Endothelial cell of umbilical vein (primary cell): ENCODE results near the gene B3GALT5. TPM values are rescaled to one million over a fixed set of nuclear protein-coding genes. Genes with fewer than 3 reads are reported as not detected.

Source experiments
- BruUV-seq: library from RNA; stranded (reverse); fragments of 400-500 nt; replicated peaks from 2 replicates; lab custom pipeline; 2021; lab: Mats Ljungman, UMichigan
- CTCF ChIA-PET: fragments of 300-600, 350-600 bp; sonication (Branson Sonifier 250); formaldehyde crosslinking; loops from one replicate; lab custom pipeline; 2021; ENCODE audit warnings: antibody characterized with exemption, inconsistent platforms; lab: Charles Lee
- POLR2A ChIA-PET: fragments of 300-600, 350-600 bp; sonication (Branson Sonifier 250); formaldehyde crosslinking; loops from one replicate; lab custom pipeline; 2021; ENCODE audit warnings: antibody characterized with exemption, inconsistent platforms; lab: Charles Lee
- DNase-seq: peaks from one replicate; pipeline ENCODE4 v3.0.0-alpha.2; 2011; ENCODE audit warnings: low read depth, low spot score
- FAIRE-seq: peaks from 2 replicates; lab custom pipeline; 2011; peaks lifted over from hg19 to GRCh38; lab: Jason Lieb, UNC
- H2AFZ ChIP-seq: 2 replicates; pipeline ENCODE4 v1.6.0; 2012; ENCODE audit warnings: low read depth, low read length, control low read depth, inconsistent platforms
- H3K27ac ChIP-seq: 2 replicates; pipeline ENCODE4 v1.5.1; 2011; ENCODE audit warnings: low read depth, mild to moderate bottlenecking, control low read depth, low read length, moderate library complexity; ENCODE audit not compliant: insufficient read depth
- H3K27me3 ChIP-seq, 2 experiments: 2 replicates each; pipeline versions ENCODE4 v1.6.0 to v1.6.1; 2011; ENCODE audit warnings: low read length in 2 of 2, mixed read lengths in 1 of 2; ENCODE audit not compliant: control insufficient read depth in 2 of 2, insufficient read depth in 2 of 2
- H3K36me3 ChIP-seq, 2 experiments: 2 replicates in 1 of 2; 3 replicates in 1 of 2; pipeline ENCODE4 v1.5.1; 2011; ENCODE audit warnings: low read length in 2 of 2, mild to moderate bottlenecking in 1 of 2, moderate library complexity in 1 of 2; ENCODE audit not compliant: control insufficient read depth in 2 of 2, insufficient read depth in 2 of 2; ENCODE audit errors: extremely low read depth in 1 of 2
- H3K4me1 ChIP-seq: 3 replicates; pipeline ENCODE4 v1.5.1; 2011; ENCODE audit warnings: mild to moderate bottlenecking, low read length; ENCODE audit not compliant: control insufficient read depth, insufficient read depth; ENCODE audit errors: extremely low read depth
- H3K4me2 ChIP-seq: 2 replicates; pipeline ENCODE4 v1.6.1; 2011; ENCODE audit warnings: low read length, control low read depth, mixed read lengths; ENCODE audit not compliant: insufficient read depth
- H3K4me3 ChIP-seq, 3 experiments: fragments of 200-600 bp in 1 of 3; sonication (generic), shearing (Covaris generic) in 1 of 3; replicated peaks in 1 of 3; 2 replicates each; pipeline ENCODE4 v1.5.1; 2011 to 2016; ENCODE audit warnings: control low read depth in 3 of 3, low read length in 3 of 3, mild to moderate bottlenecking in 2 of 3, inconsistent platforms in 1 of 3, low read depth in 1 of 3, moderate library complexity in 1 of 3; ENCODE audit not compliant: insufficient read depth in 1 of 3
- H3K79me2 ChIP-seq: 2 replicates; pipeline ENCODE4 v1.6.0; 2012; ENCODE audit warnings: low read length, inconsistent platforms; ENCODE audit not compliant: control insufficient read depth, insufficient read depth
- H3K9ac ChIP-seq: replicated peaks from 2 replicates; pipeline ENCODE3; 2011; ENCODE audit warnings: low read length, control low read depth; ENCODE audit not compliant: insufficient read depth; ENCODE audit errors: extremely low read depth
- H3K9me1 ChIP-seq: replicated peaks from 3 replicates; pipeline ENCODE4 v1.6.0; 2011; ENCODE audit warnings: mild to moderate bottlenecking, low read length; ENCODE audit not compliant: control insufficient read depth, insufficient read depth; ENCODE audit errors: extremely low read depth
- H3K9me3 ChIP-seq: replicated peaks from 2 replicates; pipeline ENCODE4 v1.5.1; 2012; ENCODE audit warnings: low read length, inconsistent platforms; ENCODE audit not compliant: control insufficient read depth, insufficient read depth
- H4K20me1 ChIP-seq: replicated peaks from 2 replicates; pipeline ENCODE3; 2011; ENCODE audit warnings: mild to moderate bottlenecking, low read length; ENCODE audit not compliant: control insufficient read depth, insufficient read depth; ENCODE audit errors: extremely low read depth
- CTCF ChIP-seq, 2 donors: IDR thresholded peaks; 1 replicate in 1 of 2; 2 replicates in 1 of 2; pipeline ENCODE4 v1.5.1; 2011; ENCODE audit warnings: low read length in 2 of 2, mild to moderate bottlenecking in 2 of 2, moderate library complexity in 2 of 2, control low read depth in 1 of 2, inconsistent platforms in 1 of 2, low read depth in 1 of 2; ENCODE audit not compliant: insufficient read depth in 1 of 2; ENCODE audit errors: extremely low read depth in 1 of 2
- EZH2 ChIP-seq: IDR thresholded peaks from 2 replicates; pipeline ENCODE4 v1.6.1; 2012; ENCODE audit warnings: borderline replicate concordance, low read depth, mild to moderate bottlenecking, moderate library complexity, low read length, inconsistent platforms; ENCODE audit not compliant: severe bottlenecking
- FOS ChIP-seq: IDR thresholded peaks from 2 replicates; pipeline ENCODE4 v1.6.1; 2011; ENCODE audit warnings: mild to moderate bottlenecking, low read length, moderate library complexity, borderline replicate concordance; ENCODE audit not compliant: insufficient read depth
- GATA2 ChIP-seq: IDR thresholded peaks from 2 replicates; pipeline ENCODE4 v1.7.0; 2011; ENCODE audit warnings: low read depth, mild to moderate bottlenecking, moderate library complexity, mixed read lengths, low read length; ENCODE audit not compliant: insufficient read length, insufficient read depth
- JUN ChIP-seq: IDR thresholded peaks from 2 replicates; pipeline ENCODE4 v1.6.1; 2011; ENCODE audit warnings: borderline replicate concordance, low read depth; ENCODE audit not compliant: insufficient read length, insufficient read depth
- MAX ChIP-seq: IDR thresholded peaks from 2 replicates; pipeline ENCODE4 v1.6.1; 2011; ENCODE audit not compliant: insufficient read depth, insufficient read length
- MYC ChIP-seq: IDR thresholded peaks from one replicate; pipeline ENCODE4 v1.6.1; 2011; ENCODE audit warnings: mild to moderate bottlenecking, low read depth, low read length
- POLR2A ChIP-seq: IDR thresholded peaks from 2 replicates; pipeline ENCODE4 v1.6.1; 2012; ENCODE audit warnings: low read depth, mild to moderate bottlenecking, control low read depth, low read length
- POLR2AphosphoS5 ChIP-seq: IDR thresholded peaks from 2 replicates; pipeline ENCODE4 v1.6.1; 2012; ENCODE audit warnings: low read depth, mild to moderate bottlenecking, control low read depth, low read length, moderate library complexity; ENCODE audit not compliant: insufficient read depth
- dilution Hi-C: fragments of 300-500 bp; cut with MboI; formaldehyde crosslinking; loops from one replicate; pipeline ENCODE4 v1.15.0; 2019; ENCODE audit warnings: low sequenced_read_pairs; ENCODE audit not compliant: extremely low pct_ligation_motif_present
- intact Hi-C: fragments of 100-400 bp; cut with micrococcal nuclease; formaldehyde crosslinking; loops from one replicate; pipeline ENCODE4 v1.10.0; 2022
- polyA plus RNA-seq, 4 experiments: library from polyadenylated mRNA; depleted of rRNA in 3 of 4; stranded (reverse) in 3 of 4; unstranded in 1 of 4; fragments of >200 nt; gene quantifications; 2 replicates each; pipeline versions ENCODE4 v1.2.1 to v1.2.3, GENCODE V29; 2011 to 2012; ENCODE audit warnings: missing spikeins in 1 of 4
- total RNA-seq: library from RNA; stranded (reverse); gene quantifications from 2 replicates; pipeline ENCODE4 v1.2.3, GENCODE V29; 2021

B3GALT5 gene
- total and polyA plus RNA-seq, 2 donors (not counting 3 experiments of a cell fraction or from before 2014, with no cell fraction given), result 0.04 TPM; not detected in 1

- Histone ChIP-seq H3K9me3 (no peaks in the 10 kb centered on the region), H3K9ac (no peak overlapping the region), H2AFZ (no peak overlapping the region), H3K4me1 (no peaks in the 10 kb centered on the region), H4K20me1 (no peaks in the 10 kb centered on the region), H3K27me3 (peaks cover 19 to 28% of the 10 kb centered on the region in 2 experiments), H3K79me2 (no peaks in the 10 kb centered on the region), H3K9me1 (no peaks in the 10 kb centered on the region), H3K4me3 (no peak overlapping the region), H3K27ac (no peak overlapping the region), H3K36me3 (no peaks in the 10 kb centered on the region), H3K4me2 (no peak overlapping the region)
- BruUV-seq, result no TSS peak
- FAIRE-seq (no peak), DNase-seq (no peak)
- TF ChIP-seq POLR2AphosphoS5 (no peak), GATA2 (no peak), MAX (no peak), CTCF (IDR thresholded peaks at IDR 0.05; ENCODE audit: extremely low read depth in 1 of 2, insufficient read depth in 1 of 2, low read depth in 1 of 2, low read length in 2 of 2) (no peak), JUN (no peak), POLR2A (no peak), MYC (no peak), EZH2 (no peak), FOS (no peak)
- dilution Hi-C loops (no loop called here), intact Hi-C loops (no loop called here)
- ChIA-PET CTCF (no interaction called here), POLR2A (no interaction called here)
These were observed 2.0 kb upstream of the B3GALT5 start for GRCh38 chr21:39610703-39611102.
